Prostate gland (tissue), 2 donors: ENCODE measurements around the gene IL17RE. TPM values are rescaled to one million over a fixed set of nuclear protein-coding genes. Genes with fewer than 3 reads are reported as not detected.

Experiments used
- DNase-seq: peaks from one replicate; pipeline ENCODE4 v3.0.0-alpha.2; 2019; ENCODE audit warnings: low spot score
- H3K27ac ChIP-seq, 2 donors: fragments of 200-600 bp; sonication (generic); 2 replicates each; pipeline ENCODE4 v1.5.1; 2017 to 2019
- H3K27me3 ChIP-seq: fragments of 200-600 bp; sonication (generic); replicated peaks from 2 replicates; pipeline ENCODE4 v1.5.1; 2019; ENCODE audit not compliant: insufficient read depth
- H3K36me3 ChIP-seq, 2 donors: fragments of 200-600 bp; sonication (generic); 1 replicate in 1 of 2; 2 replicates in 1 of 2; pipeline versions ENCODE4 v1.5.1 to v1.8.1; 2017 to 2019
- H3K4me1 ChIP-seq: fragments of 200-600 bp; sonication (generic); replicated peaks from 2 replicates; pipeline ENCODE4 v1.5.1; 2019
- H3K4me3 ChIP-seq, 2 donors: fragments of 200-600 bp; sonication (generic); 2 replicates each; pipeline ENCODE4 v1.5.1; 2017 to 2019
- H3K9me3 ChIP-seq: fragments of 200-600 bp; sonication (generic); 2 replicates; pipeline ENCODE4 v1.5.1; 2017
- CTCF ChIP-seq, 4 experiments: fragments of 200-600 bp in 2 of 4; fragments of 450-650 bp in 2 of 4; sonication (generic) in 2 of 4; IDR thresholded peaks; 1 replicate in 3 of 4; 2 replicates in 1 of 4; pipeline ENCODE4 v1.5.1; 2016 to 2019; ENCODE audit warnings: antibody characterized with exemption in 4 of 4, mild to moderate bottlenecking in 2 of 4, moderate library complexity in 2 of 4
- POLR2A ChIP-seq: fragments of 450-650 bp; IDR thresholded peaks from one replicate; pipeline ENCODE4 v1.6.1; 2016; ENCODE audit warnings: antibody characterized with exemption, mild to moderate bottlenecking
- POLR2AphosphoS5 ChIP-seq: sonication (generic); formaldehyde crosslinking; IDR thresholded peaks from one replicate; pipeline ENCODE4 v1.6.1; 2017; ENCODE audit warnings: antibody characterized with exemption
- WGBS: methylation state at CpG from one replicate; pipeline ENCODE4 v1.1.5; 2018; 5-methylcytosine and 5-hydroxymethylcytosine counted together
- intact Hi-C: fragments of 100-400 bp; cut with DNase I; formaldehyde crosslinking; loops from one replicate; pipeline ENCODE4 v1.14.2; 2022
- total RNA-seq, 2 donors: library from RNA; depleted of rRNA; stranded (reverse); fragments of >200 nt; gene quantifications; one replicate each; pipeline ENCODE4 v1.1.0, GENCODE V29; 2016

Gene IL17RE
- total RNA-seq, 2 donors from 2014 or later, result 10.1 to 28.2 TPM

DNA sequence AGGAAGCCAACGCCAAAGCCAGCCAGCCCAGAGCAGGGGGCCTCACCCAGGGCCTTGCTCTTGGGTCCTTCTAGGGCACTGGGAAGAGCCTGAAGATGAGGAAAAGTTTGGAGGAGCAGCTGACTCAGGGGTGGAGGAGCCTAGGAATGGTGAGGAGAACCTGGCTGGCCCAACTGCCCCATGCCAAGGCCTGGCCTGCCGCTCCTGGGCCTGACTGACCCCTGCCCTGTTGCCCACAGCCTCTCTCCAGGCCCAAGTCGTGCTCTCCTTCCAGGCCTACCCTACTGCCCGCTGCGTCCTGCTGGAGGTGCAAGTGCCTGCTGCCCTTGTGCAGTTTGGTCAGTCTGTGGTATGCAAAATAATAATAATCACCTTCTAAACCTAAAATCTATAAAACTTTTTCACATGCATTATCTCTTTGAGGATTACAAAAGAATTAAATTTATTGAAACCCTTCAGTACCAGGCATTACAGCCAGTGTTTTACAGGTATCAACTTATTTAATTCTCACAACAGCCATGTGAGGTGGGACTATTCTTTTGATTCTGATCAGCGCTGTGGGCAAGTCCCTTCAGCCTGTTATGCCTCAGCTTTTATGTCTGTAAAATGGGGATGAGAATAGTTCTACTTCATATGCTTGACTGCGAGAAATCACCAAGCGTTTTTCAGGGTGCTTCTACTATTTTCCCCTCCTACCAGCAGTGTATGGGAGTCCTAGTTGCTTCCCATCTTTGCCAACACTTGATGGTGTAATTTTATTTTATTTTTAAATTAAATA, 15.8 kb downstream of the IL17RE start:
- intact Hi-C loops, result loop anchor here (10.0 kb wide), 1 partner anchor 184 kb away; the partner anchor contains the start of gene BRPF1
- no peak for TF ChIP-seq POLR2A
- no peak for TF ChIP-seq CTCF (IDR thresholded peaks at IDR 0.05)
- TF ChIP-seq POLR2AphosphoS5, result no peak
- H3K36me3 ChIP-seq, result no peaks in the 10 kb centered on the region
- WGBS, result 95% methylated on average over 8 of the region's 8 CpGs
- peaks cover 12% of the 10 kb centered on the region for H3K4me1 ChIP-seq
- no peak for DNase-seq
- H3K27ac ChIP-seq, result peak overlapping the region; percentile 92 to 94
- no peaks in the 10 kb centered on the region for H3K27me3 ChIP-seq
- H3K4me3 ChIP-seq, result peak overlapping the region; percentile 46 to 51
- H3K9me3 ChIP-seq, result no peaks in the 10 kb centered on the region

DNA sequence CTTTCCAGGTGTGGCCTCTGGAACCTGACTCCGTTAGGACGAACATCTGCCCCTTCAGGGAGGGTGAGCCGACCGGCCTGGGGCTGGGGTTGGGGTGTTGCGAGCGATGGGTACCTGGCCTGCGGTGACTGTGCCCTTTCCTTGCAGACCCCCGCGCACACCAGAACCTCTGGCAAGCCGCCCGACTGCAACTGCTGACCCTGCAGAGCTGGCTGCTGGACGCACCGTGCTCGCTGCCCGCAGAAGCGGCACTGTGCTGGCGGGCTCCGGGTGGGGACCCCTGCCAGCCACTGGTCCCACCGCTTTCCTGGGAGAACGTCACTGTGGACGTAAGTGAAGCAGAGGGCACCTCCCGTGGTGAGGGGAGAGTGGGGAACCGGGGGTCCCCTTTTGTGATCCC, 25.5 kb downstream of the IL17RE start:
- intact Hi-C loops, result no loop called here
- Histone ChIP-seq H3K4me3 (no peak overlapping the region), H3K36me3 (peaks cover 0 to 4% of the 10 kb centered on the region in 2 donors), H3K27ac (no peak overlapping the region), H3K4me1 (peaks cover 6% of the 10 kb centered on the region), H3K9me3 (no peaks in the 10 kb centered on the region), H3K27me3 (no peaks in the 10 kb centered on the region)
- no peak for DNase-seq
- WGBS, result 93% methylated on average over 21 of the region's 23 CpGs
- TF ChIP-seq POLR2A (no peak), POLR2AphosphoS5 (no peak), CTCF (IDR thresholded peaks at IDR 0.05) (no peak)

DNA sequence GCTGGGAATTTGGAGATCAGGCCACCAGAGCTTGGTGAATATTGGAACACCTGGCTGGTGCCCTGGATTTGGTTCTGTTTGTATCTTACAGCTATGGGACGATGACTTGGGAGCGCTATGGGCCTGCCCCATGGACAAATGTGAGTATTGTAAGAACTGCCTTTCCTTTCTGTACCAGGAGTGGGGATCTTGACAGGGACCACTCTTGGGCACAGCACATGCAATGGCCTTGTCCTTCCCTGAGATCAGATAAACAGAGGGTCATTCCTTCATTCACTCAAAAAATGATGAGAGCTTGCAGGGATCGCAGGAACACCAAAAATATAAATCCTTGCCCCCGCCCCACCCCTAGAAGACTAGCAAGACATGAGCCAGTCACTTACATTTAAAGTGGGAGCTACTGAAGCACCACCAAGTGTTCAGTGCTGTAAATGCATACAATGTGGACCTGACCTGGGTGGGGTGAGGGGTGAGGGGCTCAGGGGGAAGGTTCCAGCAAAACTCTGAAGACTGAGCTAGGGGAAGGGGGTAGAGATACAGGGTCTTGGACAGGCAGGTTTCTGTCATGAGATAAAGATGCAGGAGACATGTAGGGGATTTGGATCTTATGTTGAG, 28.3 kb downstream of the IL17RE start:
- no peak overlapping the region for H3K27ac ChIP-seq
- H3K36me3 ChIP-seq, result peaks cover 0 to 4% of the 10 kb centered on the region in 2 donors
- WGBS, result 95% methylated on average over 4 of the region's 4 CpGs
- TF ChIP-seq CTCF (IDR thresholded peaks at IDR 0.05), result no peak
- TF ChIP-seq POLR2AphosphoS5, result no peak
- no peak for TF ChIP-seq POLR2A
- H3K4me3 ChIP-seq, result no peak overlapping the region
- peaks cover 7% of the 10 kb centered on the region for H3K4me1 ChIP-seq
- intact Hi-C loops, result loop anchor here (5.0 kb wide), 1 partner anchor 89 kb away; the partner anchor contains the start of gene RPUSD3
- H3K9me3 ChIP-seq, result no peaks in the 10 kb centered on the region
- H3K27me3 ChIP-seq, result no peaks in the 10 kb centered on the region
- no peak for DNase-seq

- intact Hi-C loops, result loop anchor here (5.0 kb wide), 1 partner anchor 90 kb away; the partner anchor contains the start of gene RPUSD3
- no peak for TF ChIP-seq POLR2A
- TF ChIP-seq CTCF (IDR thresholded peaks at IDR 0.05), result no peak
- no peak for TF ChIP-seq POLR2AphosphoS5
- peaks cover 0 to 4% of the 10 kb centered on the region in 2 donors for H3K36me3 ChIP-seq
- H3K9me3 ChIP-seq, result no peaks in the 10 kb centered on the region
- peak overlapping the region; percentile 56 to 62 for H3K4me3 ChIP-seq
- 13% methylated on average over 13 of the region's 13 CpGs for WGBS
- H3K27me3 ChIP-seq, result no peaks in the 10 kb centered on the region
- no peak for DNase-seq
- H3K4me1 ChIP-seq, result peaks cover 7% of the 10 kb centered on the region
- H3K27ac ChIP-seq, result peak overlapping the region; percentile 91 to 93
Observed at GRCh38 chr3:9932535-9932842, 29.8 kb downstream of the IL17RE start.
